PC-3 (cell line): Measurements from ENCODE around the gene HBD. TPM values are rescaled to one million over a fixed set of nuclear protein-coding genes. Genes with fewer than 3 reads are reported as not detected.

Source experiments
- ATAC-seq: fragments of 200-7000 bp; cut with Tn5 transposase; 2 replicates; pipeline ENCODE4 v1.9.1; 2020; ENCODE audit warnings: mild to moderate bottlenecking, moderate library complexity
- BruUV-seq: library from RNA; stranded (reverse); fragments of 400-500 nt; replicated peaks from 2 replicates; lab custom pipeline; 2021; lab: Mats Ljungman, UMichigan
- CTCF ChIA-PET: fragments of 300-600 bp; sonication (Branson Sonifier 250); formaldehyde crosslinking; loops from one replicate; lab custom pipeline; 2022; ENCODE audit warnings: antibody characterized with exemption; lab: Charles Lee
- POLR2A ChIA-PET: fragments of 300-600 bp; sonication (Branson Sonifier 250); formaldehyde crosslinking; loops from one replicate; lab custom pipeline; 2022; ENCODE audit warnings: antibody characterized with exemption; ENCODE audit not compliant: unreplicated experiment; lab: Charles Lee
- DNase-seq: peaks from one replicate; pipeline ENCODE4 v3.0.0-alpha.2; 2015
- H2AFZ ChIP-seq: fragments of 300-600 bp; sonication (generic); 2 replicates; pipeline ENCODE4 v1.6.0; 2016; ENCODE audit warnings: antibody characterized with exemption, low read length
- H3F3A ChIP-seq: fragments of 300-600 bp; sonication (generic); one replicate; pipeline ENCODE4 v1.6.0; 2017; ENCODE audit warnings: antibody characterized with exemption, low read length, control low read depth, mild to moderate bottlenecking; ENCODE audit not compliant: unreplicated experiment
- H3K27ac ChIP-seq: fragments of 300-600 bp; sonication (generic); 2 replicates; pipeline ENCODE4 v1.5.1; 2016; ENCODE audit warnings: mild to moderate bottlenecking, low read length
- H3K27me3 ChIP-seq: fragments of 300-600 bp; sonication (generic); 2 replicates; pipeline ENCODE4 v1.6.1; 2016; ENCODE audit warnings: low read length, mixed read lengths
- H3K36me3 ChIP-seq: fragments of 300-600 bp; sonication (generic); 2 replicates; pipeline ENCODE4 v1.6.1; 2016; ENCODE audit warnings: low read depth, mixed run types, low read length, mixed read lengths
- H3K4me1 ChIP-seq: fragments of 300-600 bp; sonication (generic); 2 replicates; pipeline ENCODE4 v1.5.1; 2016; ENCODE audit warnings: low read length; ENCODE audit not compliant: insufficient read depth
- H3K4me2 ChIP-seq: fragments of 300-600 bp; sonication (generic); 2 replicates; pipeline ENCODE4 v1.6.0; 2016; ENCODE audit warnings: low read length
- H3K4me3 ChIP-seq: fragments of 300-600 bp; sonication (generic); 2 replicates; pipeline ENCODE4 v1.5.1; 2016; ENCODE audit warnings: mild to moderate bottlenecking, low read length, mixed read lengths
- H3K79me2 ChIP-seq: fragments of 300-600 bp; sonication (generic); 2 replicates; pipeline ENCODE4 v1.6.1; 2017; ENCODE audit warnings: low read length, mixed read lengths
- H3K9ac ChIP-seq: fragments of 300-600 bp; sonication (generic); 2 replicates; pipeline ENCODE4 v1.6.0; 2016; ENCODE audit warnings: mild to moderate bottlenecking, low read length
- H3K9me2 ChIP-seq: fragments of 300-600 bp; sonication (generic); replicated peaks from 2 replicates; pipeline ENCODE4 v1.6.1; 2016; ENCODE audit warnings: mixed run types, low read length, mixed read lengths
- H3K9me3 ChIP-seq: fragments of 300-600 bp; sonication (generic); 2 replicates; pipeline ENCODE4 v1.6.1; 2016; ENCODE audit warnings: low read length, mixed read lengths
- H4K20me1 ChIP-seq: fragments of 300-600 bp; sonication (generic); 2 replicates; pipeline ENCODE4 v1.6.1; 2016; ENCODE audit warnings: low read length, mixed read lengths
- EZH2 ChIP-seq: fragments of 300-600 bp; sonication (generic); IDR thresholded peaks from one replicate; pipeline ENCODE4 v1.6.1; 2017; ENCODE audit warnings: antibody characterized with exemption, mild to moderate bottlenecking, low read length; ENCODE audit not compliant: unreplicated experiment
- EZH2phosphoT487 ChIP-seq: fragments of 300-600 bp; sonication (generic); IDR thresholded peaks from 2 replicates; pipeline ENCODE4 v1.6.1; 2018; ENCODE audit warnings: mild to moderate bottlenecking, antibody characterized with exemption, low read length, borderline replicate concordance
- intact Hi-C: fragments of 100-400 bp; cut with micrococcal nuclease; formaldehyde crosslinking; loops from 2 replicates; pipeline ENCODE4 v1.9.0; 2023
- total RNA-seq: library from RNA; depleted of rRNA; stranded (reverse); fragments of >200 nt; gene quantifications from 2 replicates; pipeline ENCODE4 v1.2.3, GENCODE V29; 2014
- TF ChIP-seq, protein P1 (sequence below): fragments of 300-600 bp; sonication (generic); conservative IDR thresholded peaks from 2 replicates; pipeline ENCODE4 v1.5.1; 2017; ENCODE audit warnings: antibody characterized with exemption, low read depth, mild to moderate bottlenecking, low read length

Gene HBD
- total RNA-seq, 1 experiment from 2014 or later: not detected

DNA sequence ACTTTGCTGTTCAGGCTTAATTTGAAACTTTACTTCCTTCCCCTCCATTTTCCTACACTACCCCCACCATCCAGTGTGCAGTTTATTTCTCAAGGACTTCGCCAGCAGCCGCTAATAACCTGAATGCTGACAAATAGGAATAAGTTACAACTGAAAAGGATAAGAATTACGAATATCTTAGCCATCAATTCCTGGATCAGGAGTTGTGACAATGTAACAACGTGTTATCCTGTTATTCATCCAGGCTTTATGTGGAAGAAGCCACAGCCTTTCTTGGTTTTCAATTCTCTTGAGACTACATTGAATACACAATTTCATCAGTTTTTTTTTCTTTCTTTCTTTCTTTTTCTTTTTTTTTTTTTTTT lies 9.5 kb upstream of the HBD start:
- CTCF ChIA-PET: no interaction called here
- TF ChIP-seq, protein P1, sequence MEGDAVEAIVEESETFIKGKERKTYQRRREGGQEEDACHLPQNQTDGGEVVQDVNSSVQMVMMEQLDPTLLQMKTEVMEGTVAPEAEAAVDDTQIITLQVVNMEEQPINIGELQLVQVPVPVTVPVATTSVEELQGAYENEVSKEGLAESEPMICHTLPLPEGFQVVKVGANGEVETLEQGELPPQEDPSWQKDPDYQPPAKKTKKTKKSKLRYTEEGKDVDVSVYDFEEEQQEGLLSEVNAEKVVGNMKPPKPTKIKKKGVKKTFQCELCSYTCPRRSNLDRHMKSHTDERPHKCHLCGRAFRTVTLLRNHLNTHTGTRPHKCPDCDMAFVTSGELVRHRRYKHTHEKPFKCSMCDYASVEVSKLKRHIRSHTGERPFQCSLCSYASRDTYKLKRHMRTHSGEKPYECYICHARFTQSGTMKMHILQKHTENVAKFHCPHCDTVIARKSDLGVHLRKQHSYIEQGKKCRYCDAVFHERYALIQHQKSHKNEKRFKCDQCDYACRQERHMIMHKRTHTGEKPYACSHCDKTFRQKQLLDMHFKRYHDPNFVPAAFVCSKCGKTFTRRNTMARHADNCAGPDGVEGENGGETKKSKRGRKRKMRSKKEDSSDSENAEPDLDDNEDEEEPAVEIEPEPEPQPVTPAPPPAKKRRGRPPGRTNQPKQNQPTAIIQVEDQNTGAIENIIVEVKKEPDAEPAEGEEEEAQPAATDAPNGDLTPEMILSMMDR: no peak
- TF ChIP-seq EZH2: no peak
- TF ChIP-seq EZH2phosphoT487: no peak

DNA sequence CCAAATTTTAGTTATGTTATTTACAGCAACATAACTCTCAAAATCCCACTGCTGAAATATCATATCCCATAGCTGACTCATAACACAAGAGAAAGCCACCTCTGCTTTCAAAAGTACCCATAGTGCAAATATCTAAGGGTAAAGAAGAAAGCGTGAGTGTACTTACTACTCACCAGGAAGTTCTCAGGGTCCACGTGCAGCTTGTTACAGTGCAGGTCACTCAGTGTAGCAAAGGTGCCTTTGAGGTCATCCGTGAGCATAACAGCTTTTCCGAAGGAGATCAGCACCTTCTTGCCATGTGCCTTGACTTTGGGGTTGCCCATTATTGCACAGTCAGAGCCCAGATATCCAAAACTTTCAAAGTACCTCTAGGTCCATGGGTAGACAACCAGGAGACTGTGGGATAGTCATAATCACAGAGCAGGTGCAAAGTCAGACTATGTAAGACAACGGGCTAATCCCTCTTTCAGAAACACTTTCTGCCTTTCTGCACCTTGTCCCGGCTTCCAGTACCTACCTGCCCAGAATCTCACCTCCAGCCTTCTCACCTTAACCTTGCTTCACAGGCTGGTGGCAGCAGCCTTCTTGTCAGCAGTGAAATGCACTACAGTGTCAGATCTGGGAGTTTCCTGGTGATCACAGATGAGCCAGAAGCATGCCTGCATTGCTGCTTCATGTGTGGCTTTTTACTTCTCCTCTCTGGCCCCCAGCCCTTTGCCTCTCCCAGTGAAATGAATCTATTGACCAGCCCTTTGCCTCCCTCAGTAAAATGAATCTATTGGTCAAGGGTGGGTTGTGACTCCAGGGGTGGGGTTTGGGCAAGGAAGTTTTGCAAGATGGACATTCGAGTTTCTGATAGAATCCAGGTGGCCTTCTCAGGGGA lies 8.9 kb upstream of the HBD start:
- Histone ChIP-seq H3K27me3 (peaks cover 21% of the 10 kb centered on the region), H3F3A (no peaks in the 10 kb centered on the region), H3K4me2 (no peak overlapping the region), H4K20me1 (no peaks in the 10 kb centered on the region), H2AFZ (no peak overlapping the region), H3K9me2 (no peaks in the 10 kb centered on the region), H3K79me2 (no peaks in the 10 kb centered on the region), H3K4me3 (no peak overlapping the region), H3K9me3 (no peaks in the 10 kb centered on the region), H3K36me3 (no peaks in the 10 kb centered on the region), H3K9ac (no peak overlapping the region), H3K4me1 (no peaks in the 10 kb centered on the region), H3K27ac (no peak overlapping the region)
- POLR2A ChIA-PET: no interaction called here
- ATAC-seq (no peak), DNase-seq (no peak)
- TF ChIP-seq EZH2 (no peak), EZH2phosphoT487 (no peak)
- TF ChIP-seq, protein P1: no peak
- intact Hi-C loops: no loop called here
- CTCF ChIA-PET: no interaction called here
- no TSS peak for BruUV-seq

More for the DNA sequence above, 9.5 kb upstream of the HBD start:
- H3K27ac ChIP-seq: no peak overlapping the region
- no peaks in the 10 kb centered on the region for H3K9me3 ChIP-seq
- peaks cover 21% of the 10 kb centered on the region for H3K27me3 ChIP-seq
- no peaks in the 10 kb centered on the region for H3K36me3 ChIP-seq
- H4K20me1 ChIP-seq: no peaks in the 10 kb centered on the region
- H3K4me1 ChIP-seq: no peaks in the 10 kb centered on the region
- H2AFZ ChIP-seq: no peak overlapping the region
- no TSS peak for BruUV-seq
- H3K9me2 ChIP-seq: no peaks in the 10 kb centered on the region
- no peaks in the 10 kb centered on the region for H3K79me2 ChIP-seq
- H3F3A ChIP-seq: no peaks in the 10 kb centered on the region
- no peak overlapping the region for H3K4me3 ChIP-seq
- POLR2A ChIA-PET: no interaction called here
- no peak overlapping the region for H3K9ac ChIP-seq
- no peak overlapping the region for H3K4me2 ChIP-seq
- DNase-seq (no peak), ATAC-seq (no peak)
- intact Hi-C loops: no loop called here

DNA sequence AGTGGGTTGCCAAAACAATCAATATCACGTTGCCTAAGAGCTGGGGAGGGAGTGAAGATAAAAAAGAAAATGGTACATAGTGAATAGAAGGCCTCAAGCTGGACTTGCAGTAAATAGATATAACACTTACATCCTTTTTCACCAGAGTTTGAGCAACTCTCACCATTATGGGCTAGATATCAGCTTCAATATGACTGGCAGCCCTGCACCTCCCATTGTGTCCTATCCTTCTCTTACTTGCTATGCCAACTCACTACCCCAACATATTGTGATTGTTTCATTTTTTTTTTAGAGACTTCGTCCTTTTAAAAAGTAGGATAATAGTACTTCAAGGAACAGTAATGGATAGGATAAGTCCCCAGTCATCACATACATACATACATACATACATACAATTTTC lies 7.9 kb upstream of the HBD start:
- no TSS peak for BruUV-seq

More for the DNA sequence above, 7.9 kb upstream of the HBD start:
- no peaks in the 10 kb centered on the region for H3K79me2 ChIP-seq
- H3K9me3 ChIP-seq: no peaks in the 10 kb centered on the region
- ChIA-PET POLR2A (no interaction called here), CTCF (no interaction called here)
- intact Hi-C loops: no loop called here
- no peaks in the 10 kb centered on the region for H3K9me2 ChIP-seq
- TF ChIP-seq EZH2phosphoT487 (no peak), EZH2 (no peak)
- TF ChIP-seq, protein P1: no peak
- no peak for ATAC-seq
- DNase-seq: no peak
- H3K4me1 ChIP-seq: no peaks in the 10 kb centered on the region
- no peak overlapping the region for H3K4me2 ChIP-seq
- H3F3A ChIP-seq: no peaks in the 10 kb centered on the region
- H3K36me3 ChIP-seq: no peaks in the 10 kb centered on the region
- H3K27me3 ChIP-seq: peaks cover 21% of the 10 kb centered on the region; the same call in 1 of the 2 replicates
- no peak overlapping the region for H3K4me3 ChIP-seq
- no peak overlapping the region for H3K9ac ChIP-seq
- H3K27ac ChIP-seq: no peak overlapping the region
- no peak overlapping the region for H2AFZ ChIP-seq
- no peaks in the 10 kb centered on the region for H4K20me1 ChIP-seq
